Neural crest cell (in vitro differentiated cells): Measurements from ENCODE around the gene ALOX15. TPM values are rescaled to one million over a fixed set of nuclear protein-coding genes. Genes with fewer than 3 reads are reported as not detected.

Experiments used
- DNase-seq: peaks from one replicate; pipeline ENCODE4 v3.0.0; 2021; ENCODE audit warnings: low read depth, mixed read lengths, low spot score
- H3K27ac Mint-ChIP-seq: one replicate; pipeline ENCODE4 v1.8.0; 2021; ENCODE audit warnings: mild to moderate bottlenecking, mixed read lengths; ENCODE audit not compliant: unreplicated experiment
- H3K27me3 Mint-ChIP-seq: 2 replicates; pipeline ENCODE4 v1.8.0; 2021; ENCODE audit warnings: low read depth, mild to moderate bottlenecking, mixed read lengths
- H3K36me3 Mint-ChIP-seq: 2 replicates; pipeline ENCODE4 v1.8.0; 2021; ENCODE audit warnings: low read depth, mild to moderate bottlenecking, mixed read lengths
- H3K4me1 Mint-ChIP-seq: 2 replicates; pipeline ENCODE4 v1.8.0; 2021; ENCODE audit warnings: mixed read lengths
- H3K4me3 Mint-ChIP-seq: one replicate; pipeline ENCODE4 v1.8.0; 2021; ENCODE audit warnings: mild to moderate bottlenecking, mixed read lengths
- H3K9me3 Mint-ChIP-seq: 2 replicates; pipeline ENCODE4 v1.8.0; 2021; ENCODE audit warnings: mixed read lengths
- CTCF ChIP-seq: fragments of 200-600 bp; sonication (generic); conservative IDR thresholded peaks from 2 replicates; pipeline ENCODE4 v1.5.0; 2021; ENCODE audit warnings: antibody characterized with exemption, mild to moderate bottlenecking
- total RNA-seq: library from RNA; stranded (reverse); gene quantifications from 2 replicates; pipeline ENCODE4 v1.2.1, GENCODE V29; 2021

ALOX15 gene
- total RNA-seq, 1 donor from 2014 or later = 0.33 TPM

GRCh38 chr17:4604111-4604644 lies 37.3 kb downstream of the ALOX15 start:
- Mint-ChIP-seq H3K4me1 (peaks cover 30% of the 10 kb centered on the region), H3K27me3 (peaks cover 9% of the 10 kb centered on the region), H3K4me3 (peak overlapping the region; percentile 21), H3K27ac (no peak overlapping the region), H3K9me3 (no peaks in the 10 kb centered on the region), H3K36me3 (no peaks in the 10 kb centered on the region)
- no peak for TF ChIP-seq CTCF
- no peak for DNase-seq

- DNase-seq = no peak
- no peaks in the 10 kb centered on the region for H3K36me3 Mint-ChIP-seq
- H3K4me1 Mint-ChIP-seq = peaks cover 29% of the 10 kb centered on the region
- H3K27me3 Mint-ChIP-seq = peaks cover 5% of the 10 kb centered on the region
- H3K27ac Mint-ChIP-seq = no peak overlapping the region
- H3K4me3 Mint-ChIP-seq = no peak overlapping the region
- no peak for TF ChIP-seq CTCF
- no peaks in the 10 kb centered on the region for H3K9me3 Mint-ChIP-seq
Measured at GRCh38 chr17:4602041-4602440, 39.4 kb downstream of the ALOX15 start.

GRCh38 chr17:4601326-4601725 lies 40.2 kb downstream of the ALOX15 start:
- DNase-seq = no peak
- Mint-ChIP-seq H3K27me3 (peaks cover 5% of the 10 kb centered on the region), H3K36me3 (no peaks in the 10 kb centered on the region), H3K9me3 (no peaks in the 10 kb centered on the region), H3K4me1 (peaks cover 29% of the 10 kb centered on the region), H3K4me3 (no peak overlapping the region), H3K27ac (no peak overlapping the region)
- TF ChIP-seq CTCF = no peak

- Mint-ChIP-seq H3K27ac (no peak overlapping the region), H3K27me3 (peaks cover 5% of the 10 kb centered on the region), H3K4me1 (peaks cover 29% of the 10 kb centered on the region), H3K9me3 (no peaks in the 10 kb centered on the region), H3K36me3 (no peaks in the 10 kb centered on the region), H3K4me3 (no peak overlapping the region)
- DNase-seq = no peak
- no peak for TF ChIP-seq CTCF
Measured at GRCh38 chr17:4600563-4600962, 40.9 kb downstream of the ALOX15 start.

- Mint-ChIP-seq H3K4me3 (no peak overlapping the region), H3K27me3 (peaks cover 5% of the 10 kb centered on the region), H3K4me1 (peaks cover 34% of the 10 kb centered on the region), H3K27ac (no peak overlapping the region), H3K36me3 (no peaks in the 10 kb centered on the region), H3K9me3 (no peaks in the 10 kb centered on the region)
- no peak for TF ChIP-seq CTCF
- no peak for DNase-seq
Measured at GRCh38 chr17:4599505-4600281, 41.8 kb downstream of the ALOX15 start.
